ENCODE results near the gene PRKACA.

PRKACA gene

GRCh38 chr19:14082675-14082960 lies 34.9 kb downstream of the PRKACA start:
- intact Hi-C loops (cut with DNase I), result loop anchor here (5.0 kb wide), 1 partner anchor 35 kb away; the partner anchor contains the start of gene PRKACA

GRCh38 chr19:14081797-14082674 lies 35.5 kb downstream of the PRKACA start:
- intact Hi-C loops (cut with DNase I), result loop anchor here (5.0 kb wide), 1 partner anchor 35 kb away; the partner anchor contains the start of gene PRKACA
- DNase-seq, result peak in 10 of 42 donors; percentile 18 to 54 (median 30)

More at GRCh38 chr19:14082675-14082960, 34.9 kb downstream of the PRKACA start:
- DNase-seq, result no peak

DNA sequence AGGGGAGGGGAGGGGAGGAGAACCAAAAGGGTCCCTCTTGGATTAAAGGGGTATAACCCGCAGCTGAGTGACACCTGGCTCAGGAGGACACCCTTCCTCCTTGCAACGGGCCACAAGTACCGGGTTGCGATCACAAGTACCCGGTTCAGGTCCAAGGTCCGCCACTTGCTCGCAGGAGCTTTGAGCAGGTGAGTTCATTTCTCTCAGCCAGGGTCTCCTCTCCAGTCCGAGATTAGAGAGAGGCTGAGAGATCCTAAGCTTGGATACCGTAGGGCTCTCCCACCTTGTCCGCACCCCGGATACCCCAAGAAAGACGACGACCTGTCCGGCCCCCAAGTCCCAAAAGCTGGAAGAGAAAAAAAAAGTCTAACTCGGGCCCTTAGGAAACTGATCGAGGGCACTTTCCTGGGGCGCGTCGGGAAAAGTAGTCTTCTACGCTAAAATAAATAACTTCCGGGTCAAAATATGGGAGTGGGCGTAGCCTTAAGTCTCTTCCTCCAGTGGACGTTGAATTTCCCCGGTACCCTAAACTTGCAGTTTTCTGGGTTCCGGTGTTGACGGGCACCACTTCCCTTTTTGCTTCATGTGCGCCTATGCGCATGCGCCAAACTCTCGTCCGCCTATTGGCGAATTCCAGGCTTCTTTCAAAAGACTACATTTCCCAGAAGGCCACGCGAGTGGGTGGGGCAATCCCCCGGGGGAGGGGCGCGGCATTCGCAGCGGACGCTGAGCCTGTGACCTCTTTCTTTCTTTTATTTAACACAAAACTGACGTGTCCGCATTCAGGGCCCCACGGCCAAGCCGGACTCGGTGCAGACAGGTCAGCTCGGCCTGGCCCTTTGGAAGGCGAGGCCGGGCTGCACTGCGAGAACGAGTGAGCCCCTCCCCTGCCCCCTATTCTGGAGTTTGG lies 36.4 kb downstream of the PRKACA start:
- intact Hi-C loops (cut with DNase I), result loop anchor here (5.0 kb wide), 1 partner anchor 36 kb away; the partner anchor contains the start of gene PRKACA

GRCh38 chr19:14078411-14078810 lies 39.2 kb downstream of the PRKACA start:
- intact Hi-C loops (cut with DNase I), result loop anchor here (10.0 kb wide), 1 partner anchor 74 kb away; the partner anchor contains the start of gene RFX1
- no peak for DNase-seq

More for the DNA sequence above, 36.4 kb downstream of the PRKACA start:
- peak; percentile 93 to 100 (median 99) for DNase-seq

DNA sequence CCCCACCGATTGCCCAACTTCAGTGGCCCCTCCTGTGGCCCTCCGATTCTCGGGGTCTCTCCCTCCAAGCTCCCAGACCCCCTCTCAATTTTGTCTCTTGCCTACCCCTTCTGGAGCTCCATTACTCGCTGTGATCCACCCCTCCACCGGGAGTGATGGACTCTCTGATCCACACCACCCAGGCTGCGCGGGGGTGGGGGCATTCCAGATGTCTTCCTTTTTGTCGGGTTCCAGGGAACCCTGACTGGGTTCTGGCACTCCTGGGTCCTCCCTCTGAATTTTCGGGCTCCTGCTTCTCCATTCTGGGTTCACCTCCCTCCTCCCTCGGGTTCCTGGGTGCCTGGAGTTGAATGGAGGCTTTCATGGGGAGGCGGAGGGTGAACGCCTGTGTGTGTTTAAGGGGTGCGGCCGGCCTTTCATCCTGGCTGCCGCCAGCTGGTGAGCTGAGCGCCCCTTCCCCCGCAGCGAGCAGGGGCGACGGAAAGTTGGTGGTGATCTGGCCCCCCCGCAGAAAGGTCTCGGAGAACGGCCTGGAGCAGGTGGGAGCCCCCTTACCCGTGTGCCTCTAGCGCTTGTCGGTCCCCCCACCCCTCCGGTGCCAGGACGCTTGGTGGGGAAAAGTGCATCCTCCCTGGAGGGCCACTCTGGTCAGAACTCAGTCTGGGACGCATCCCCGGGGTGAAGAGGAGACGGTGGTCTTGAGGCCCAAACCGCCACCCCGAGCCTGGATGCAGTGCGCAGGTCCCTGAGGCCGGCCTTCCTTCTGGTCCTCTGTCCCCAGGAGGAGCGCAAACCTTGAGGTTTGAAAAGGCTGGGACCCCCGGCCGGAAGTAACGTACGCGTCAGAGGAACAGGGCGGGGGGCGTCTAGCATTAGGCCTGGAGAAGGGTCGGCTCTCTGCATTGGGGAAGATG lies 43.4 kb downstream of the PRKACA start:
- intact Hi-C loops (cut with DNase I), result loop anchor here (5.0 to 10.0 kb wide), 2 partner anchors 69 to 192 kb away; partner anchors contain the start of gene RFX1
- DNase-seq, result peak in 32 of 42 donors; percentile 8 to 56 (median 35)

DNA sequence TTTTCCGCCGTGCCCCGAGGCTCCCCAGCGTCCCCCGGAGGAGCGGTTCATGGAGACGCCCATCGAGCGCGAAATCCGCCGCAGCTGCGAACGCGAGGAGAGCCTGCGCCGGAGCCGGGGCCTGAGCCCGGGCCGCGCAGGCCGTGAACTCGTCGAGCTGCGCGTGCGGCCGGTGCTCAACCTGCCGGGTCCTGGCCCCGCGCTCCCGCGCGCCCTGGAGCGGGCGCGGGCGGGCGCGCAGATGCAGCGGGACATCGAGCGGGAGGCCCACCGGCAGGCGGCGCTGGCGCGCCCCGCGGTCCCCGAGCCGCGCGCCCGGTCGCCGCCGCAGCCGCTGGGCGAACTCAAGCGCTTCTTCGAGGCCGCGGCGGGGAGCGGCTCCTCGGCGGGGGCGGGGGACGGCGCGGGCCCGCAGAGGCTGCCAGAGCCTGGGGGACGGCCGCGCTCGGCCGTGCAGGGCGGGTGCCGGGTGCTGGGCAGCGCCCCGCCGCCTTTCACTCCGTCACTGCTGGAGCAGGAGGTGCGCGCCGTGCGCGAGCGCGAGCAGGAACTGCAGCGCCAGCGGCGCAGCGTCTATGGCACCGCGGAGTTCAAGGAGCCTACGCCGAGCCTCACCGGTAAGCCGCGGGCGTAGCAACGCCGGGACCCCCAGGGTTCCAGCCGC lies 44.2 kb downstream of the PRKACA start:
- intact Hi-C loops (cut with DNase I), result loop anchor here (5.0 to 10.0 kb wide), 2 partner anchors 69 to 191 kb away; partner anchors contain the start of gene RFX1
- DNase-seq, result peak; percentile 35 to 88 (median 76)

DNA sequence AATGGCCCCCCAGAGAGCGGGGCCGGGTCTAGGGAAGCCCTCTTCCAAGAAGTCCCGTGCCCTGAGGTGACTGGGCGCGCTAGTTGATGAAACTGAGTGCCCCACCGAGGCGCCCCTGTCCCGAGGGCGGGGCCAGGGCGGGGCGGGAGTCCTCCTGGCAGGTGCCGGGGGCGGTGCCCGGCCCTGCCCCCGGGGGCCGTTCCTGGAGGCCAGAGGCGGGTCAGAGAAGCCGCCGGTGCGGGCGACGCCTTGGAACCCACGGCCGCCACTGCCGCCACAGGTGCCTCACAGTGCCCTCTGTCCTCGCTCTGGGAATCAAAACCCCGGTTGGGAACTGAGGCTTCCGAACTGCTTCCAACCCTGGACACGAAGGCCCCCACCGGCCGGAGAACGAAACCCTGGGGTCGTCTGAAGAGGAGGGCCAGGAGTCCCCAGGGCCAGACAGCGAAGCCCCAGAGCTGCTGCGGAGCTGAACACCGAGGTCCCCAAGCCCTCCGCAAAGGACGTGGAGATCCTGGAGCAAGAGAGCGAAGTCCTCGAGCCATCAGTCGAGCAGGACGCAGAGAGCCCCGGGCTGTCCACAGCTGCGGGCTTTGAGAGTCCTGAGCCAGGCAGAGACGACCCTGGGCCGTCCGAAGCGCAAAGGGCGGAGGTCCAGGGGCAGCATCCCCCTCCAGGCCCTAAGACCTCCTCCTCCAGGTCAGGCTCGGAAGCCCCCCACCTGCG lies 44.9 kb downstream of the PRKACA start, which contains the start of gene MISP3:
TSS of gene MISP3 (plus strand) at position 252 of the 726 bp plus-strand sequence. CDS start 524 bp downstream, outside the sequence.
- intact Hi-C loops (cut with DNase I), result loop anchor here (5.0 to 10.0 kb wide), 2 partner anchors 68 to 190 kb away; partner anchors contain the start of gene RFX1
- DNase-seq, result peak in 16 of 42 donors; percentile 6 to 47 (median 29)

- DNase-seq, result no peak
- intact Hi-C loops (cut with DNase I), result loop anchor here (5.0 to 10.0 kb wide), 2 partner anchors 66 to 188 kb away; partner anchors contain the start of gene RFX1
These were observed 47.1 kb downstream of the PRKACA start for GRCh38 chr19:14070268-14071050.

GRCh38 chr19:14066134-14066533 lies 51.4 kb downstream of the PRKACA start:
- DNase-seq, result no peak
- intact Hi-C loops (cut with DNase I), result no loop called here

DNA sequence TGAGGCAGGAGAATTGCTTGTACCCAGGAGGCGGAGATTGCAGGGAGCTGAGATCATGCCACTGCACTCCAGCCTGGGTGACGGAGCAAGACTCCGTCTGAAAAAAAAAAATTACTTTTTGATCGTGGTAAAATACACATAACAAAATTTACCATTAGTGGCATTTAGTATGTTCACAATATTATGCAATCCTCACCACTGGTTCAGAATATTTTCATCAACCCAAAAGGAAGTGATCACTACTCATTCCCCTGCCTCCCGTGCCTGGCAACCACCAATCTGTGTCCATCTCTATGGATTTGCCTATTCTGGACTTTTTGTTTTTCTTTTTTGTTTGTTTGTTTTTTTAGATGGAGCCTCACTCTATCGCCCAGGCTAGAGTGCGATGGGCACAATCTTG lies 54.5 kb downstream of the PRKACA start:
- intact Hi-C loops (cut with DNase I), result no loop called here
- no peak for DNase-seq

- no peak for DNase-seq
- intact Hi-C loops (cut with DNase I), result no loop called here
These were observed 55.1 kb downstream of the PRKACA start for GRCh38 chr19:14062558-14062855.

DNA sequence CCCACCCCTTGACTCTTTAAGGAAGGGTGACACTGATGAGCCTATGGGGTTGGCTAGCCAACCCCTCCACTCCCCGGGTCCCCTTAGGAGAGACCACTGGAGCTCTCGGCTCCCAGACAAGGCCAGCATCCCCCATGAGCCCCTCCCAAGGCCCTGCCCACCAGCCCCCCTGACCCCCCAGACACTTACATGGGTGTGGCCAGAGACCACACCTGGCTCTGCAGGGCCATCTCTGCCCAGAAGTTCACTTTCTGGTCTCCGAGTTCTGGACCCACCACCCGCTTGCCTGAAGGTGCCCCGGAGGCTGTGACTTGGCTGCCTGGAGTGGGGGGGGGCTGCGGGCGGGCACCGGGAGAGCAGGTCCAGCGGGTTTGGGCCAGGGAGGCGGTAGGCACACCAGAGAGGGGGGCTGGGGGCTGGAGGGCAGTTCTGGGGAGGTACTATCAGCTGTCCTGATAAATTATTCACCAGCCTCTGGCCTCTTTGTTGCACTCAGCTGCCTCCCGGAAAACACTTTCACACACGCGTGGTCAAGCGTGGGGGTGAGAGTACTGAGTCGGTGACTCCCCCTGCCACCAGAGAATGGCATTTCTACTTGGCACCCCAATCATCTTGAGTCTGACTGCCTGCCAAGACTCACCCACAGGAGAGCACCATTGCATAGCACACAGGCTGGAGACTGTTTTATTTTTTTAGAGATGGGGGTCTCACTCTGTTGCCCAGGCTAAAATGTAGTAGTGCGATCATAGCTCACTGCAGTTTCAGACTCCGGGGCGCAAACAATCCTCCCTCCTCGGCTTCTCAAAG lies 55.6 kb downstream of the PRKACA start, which contains the start of gene PALM3:
TSS of gene PALM3 (minus strand) at position 326 of the 807 bp plus-strand sequence. CDS start at position 230, 96 bp downstream.
- intact Hi-C loops (cut with DNase I), result no loop called here
- no peak for DNase-seq

- intact Hi-C loops (cut with DNase I), result no loop called here
- no peak for DNase-seq
These were observed 56.3 kb downstream of the PRKACA start for GRCh38 chr19:14061081-14061749.

- intact Hi-C loops (cut with DNase I), result no loop called here
- no peak for DNase-seq
These were observed 57.9 kb downstream of the PRKACA start for GRCh38 chr19:14059652-14060155.

DNA sequence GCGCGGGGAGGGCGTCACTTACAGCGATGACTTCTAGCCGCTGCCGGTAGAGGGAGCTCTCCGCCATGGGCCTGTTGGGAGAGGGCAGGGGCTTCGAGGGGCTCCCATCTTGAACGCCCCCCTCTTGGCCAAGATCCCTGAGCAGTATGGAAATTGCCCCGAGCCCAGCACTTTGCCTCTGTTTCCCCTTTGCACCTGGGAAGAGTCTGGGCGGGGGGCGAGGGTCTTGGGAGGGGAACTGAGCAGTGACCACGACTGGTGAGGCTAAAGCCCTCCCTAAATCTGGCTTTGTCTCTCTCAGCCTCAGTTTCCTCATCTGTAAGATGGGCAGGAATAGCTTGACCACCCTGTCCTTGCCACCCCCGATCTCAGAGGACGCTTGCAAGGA lies 58.5 kb downstream of the PRKACA start:
- intact Hi-C loops (cut with DNase I), result no loop called here
- DNase-seq, result peak in 1 of 42 donors; percentile 40
